Measurements from ENCODE around the gene FLOT2.

GRCh38 chr17:28882154-28882895 is 15.2 kb downstream of the FLOT2 start:
- TF ChIP-seq POLR2A (IDR thresholded peaks at IDR 0.05), result no peak
- TF ChIP-seq CTCF (IDR thresholded peaks at IDR 0.05), result no peak

Data from lower leg skin (tissue), 3 donors.